GM12874 (cell line): ENCODE measurements around the gene CXCR4.

Experiments
- TF ChIP-seq, protein P1 (sequence below): IDR thresholded peaks from 2 replicates; pipeline ENCODE4 v1.5.1; 2011; ENCODE audit warnings: low read depth, mild to moderate bottlenecking, control low read depth, low read length, moderate library complexity; ENCODE audit not compliant: insufficient read depth

Gene CXCR4

DNA sequence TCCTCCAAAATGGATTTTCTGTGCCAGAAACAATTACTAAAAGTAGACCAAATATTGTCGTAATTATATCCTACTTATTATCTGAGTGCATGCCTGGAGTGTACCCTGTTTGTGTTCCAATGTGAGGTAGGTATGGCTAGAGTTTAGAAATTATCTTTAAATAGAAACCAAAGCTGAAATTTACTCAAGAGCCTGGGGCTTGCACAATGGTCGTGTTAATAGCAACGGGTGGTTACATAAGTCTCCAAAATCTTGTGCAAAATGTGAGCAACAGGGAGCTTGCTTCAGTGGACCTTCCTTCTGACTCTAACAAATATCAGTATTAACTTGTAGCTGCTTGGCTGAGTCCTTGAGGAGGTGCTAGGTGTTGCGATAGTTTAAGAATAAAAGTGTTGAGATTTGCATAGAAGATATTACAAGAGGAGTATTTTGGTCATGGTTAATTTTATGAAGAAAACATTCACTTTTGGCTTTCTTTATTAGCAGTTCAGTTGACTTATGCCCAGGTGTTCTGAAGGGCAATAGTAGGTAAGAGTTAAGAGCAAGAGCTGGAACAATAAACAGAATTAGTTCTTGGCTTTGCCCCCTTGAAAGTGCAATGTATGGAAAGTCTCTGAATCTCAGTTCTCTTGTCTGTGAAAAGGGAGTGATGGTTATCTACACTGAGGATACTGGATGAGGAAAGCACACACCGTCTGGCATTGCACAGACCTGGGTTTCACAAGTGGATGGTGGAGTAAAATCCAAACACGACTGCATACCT is 4.6 kb downstream of the CXCR4 start:
- TF ChIP-seq, protein P1, sequence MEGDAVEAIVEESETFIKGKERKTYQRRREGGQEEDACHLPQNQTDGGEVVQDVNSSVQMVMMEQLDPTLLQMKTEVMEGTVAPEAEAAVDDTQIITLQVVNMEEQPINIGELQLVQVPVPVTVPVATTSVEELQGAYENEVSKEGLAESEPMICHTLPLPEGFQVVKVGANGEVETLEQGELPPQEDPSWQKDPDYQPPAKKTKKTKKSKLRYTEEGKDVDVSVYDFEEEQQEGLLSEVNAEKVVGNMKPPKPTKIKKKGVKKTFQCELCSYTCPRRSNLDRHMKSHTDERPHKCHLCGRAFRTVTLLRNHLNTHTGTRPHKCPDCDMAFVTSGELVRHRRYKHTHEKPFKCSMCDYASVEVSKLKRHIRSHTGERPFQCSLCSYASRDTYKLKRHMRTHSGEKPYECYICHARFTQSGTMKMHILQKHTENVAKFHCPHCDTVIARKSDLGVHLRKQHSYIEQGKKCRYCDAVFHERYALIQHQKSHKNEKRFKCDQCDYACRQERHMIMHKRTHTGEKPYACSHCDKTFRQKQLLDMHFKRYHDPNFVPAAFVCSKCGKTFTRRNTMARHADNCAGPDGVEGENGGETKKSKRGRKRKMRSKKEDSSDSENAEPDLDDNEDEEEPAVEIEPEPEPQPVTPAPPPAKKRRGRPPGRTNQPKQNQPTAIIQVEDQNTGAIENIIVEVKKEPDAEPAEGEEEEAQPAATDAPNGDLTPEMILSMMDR: no peak

DNA sequence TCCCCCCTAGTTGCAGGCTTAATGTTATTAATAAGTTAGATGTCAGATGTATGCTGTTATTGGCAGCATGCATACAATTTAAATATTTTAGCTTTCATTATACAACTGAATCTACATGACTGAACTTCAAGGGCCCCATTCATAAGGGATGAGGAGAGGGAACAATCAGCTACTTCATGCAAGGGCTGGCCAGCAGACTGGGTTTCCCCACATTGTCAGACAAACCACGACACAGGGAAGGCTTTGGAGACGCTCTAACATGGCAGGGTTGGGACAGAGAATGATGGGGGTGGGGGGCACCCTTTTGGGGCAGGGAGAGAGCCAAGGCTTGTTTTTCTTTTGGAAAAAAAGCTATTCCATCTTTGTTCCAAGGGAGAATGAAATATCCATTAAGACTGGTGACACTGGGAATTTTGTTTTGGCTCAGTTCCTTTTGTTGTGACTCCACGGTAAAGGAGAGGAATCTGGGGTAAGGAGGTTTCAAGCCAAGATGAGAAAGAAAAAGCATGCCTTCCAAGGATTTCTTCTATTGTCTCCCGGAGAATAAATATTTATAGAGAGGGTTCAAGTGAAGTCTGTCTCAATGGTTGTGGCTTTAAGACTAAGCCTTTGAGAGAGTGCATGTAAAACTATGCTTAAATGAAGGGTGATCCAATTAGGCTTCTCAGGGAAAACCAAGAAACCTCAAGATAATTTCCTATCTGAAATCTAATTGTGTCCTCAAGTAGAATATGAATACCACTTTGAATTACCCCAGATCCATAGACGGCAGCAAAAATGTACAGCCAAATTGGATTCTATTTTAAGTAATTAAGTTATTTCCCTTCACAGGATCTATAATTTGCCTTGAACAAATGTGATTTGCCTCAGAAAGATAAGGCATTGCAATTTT is 5.4 kb downstream of the CXCR4 start:
- TF ChIP-seq, protein P1: no peak

- TF ChIP-seq, protein P1: no peak
Measured at GRCh38 chr2:136111711-136112110, 6.2 kb downstream of the CXCR4 start.

GRCh38 chr2:136110526-136110925 is 7.4 kb downstream of the CXCR4 start:
- TF ChIP-seq, protein P1: no peak

GRCh38 chr2:136108463-136108862 is 9.5 kb downstream of the CXCR4 start:
- TF ChIP-seq, protein P1: no peak

GRCh38 chr2:136107051-136108033 is 10.6 kb downstream of the CXCR4 start:
- TF ChIP-seq, protein P1: no peak
